GM18499 (cell line): ENCODE results near the gene CT47C1.
"Not testable (repeated sequence)": the region's sequence is repeated elsewhere in the genome, so short reads cannot be mapped to it uniquely, and the experiment has no call there.

Experiments
- ATAC-seq: cut with Tn5 transposase; IDR thresholded peaks from one replicate; pipeline ENCODE4 v1.9.1; 2021; ENCODE audit warnings: moderate number of reproducible peaks; ENCODE audit not compliant: insufficient read depth, unreplicated experiment

The CT47C1 gene

DNA sequence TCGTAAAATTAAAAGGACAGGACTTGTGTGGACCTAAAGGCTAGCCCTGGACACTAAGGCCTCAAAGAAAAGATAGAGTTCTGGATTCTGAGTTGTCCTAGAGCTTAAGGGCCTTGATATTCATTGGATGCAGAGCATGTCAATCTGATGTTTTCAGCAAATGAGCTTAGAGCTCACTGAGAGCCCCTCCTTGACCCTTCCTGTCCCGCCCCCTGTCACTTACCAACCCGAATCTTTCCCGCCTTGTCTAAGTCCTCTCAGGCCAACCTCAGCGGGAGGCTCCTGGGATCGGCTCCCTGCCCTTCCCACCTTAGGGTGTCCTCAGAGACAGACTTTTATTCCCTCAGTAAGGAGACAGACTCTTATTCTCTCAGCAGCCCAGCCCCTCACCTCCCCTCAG, at the start of gene CT47C1:
Gene CT47C1 (plus strand): TSS at position 250 of the 400 bp plus-strand sequence. CDS start 233 bp downstream, outside the sequence.
- no peak for ATAC-seq

GRCh38 chrX:119025900-119026299, 46.9 kb upstream of the CT47C1 start:
- ATAC-seq = no peak

DNA sequence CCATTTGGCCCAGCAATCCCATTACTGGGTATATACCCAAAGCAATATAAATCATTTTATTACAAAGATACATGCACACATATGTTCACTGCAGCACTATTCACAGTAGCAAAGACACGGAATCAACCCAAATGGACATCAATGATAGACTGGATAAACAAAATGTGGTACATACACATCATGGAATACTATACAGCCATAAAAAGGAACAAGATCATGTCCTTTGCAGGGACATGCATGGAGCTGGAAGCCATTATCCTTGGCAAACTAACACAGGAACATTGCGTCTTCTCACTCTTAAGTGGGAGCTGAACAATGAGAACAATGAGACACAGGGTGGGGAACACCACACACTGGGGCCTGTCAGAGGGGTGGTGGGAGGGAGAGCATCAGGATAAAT, 46.4 kb upstream of the CT47C1 start:
- not testable (repeated sequence) for ATAC-seq

GRCh38 chrX:119027960-119028732, 44.6 kb upstream of the CT47C1 start:
- not testable (repeated sequence) for ATAC-seq

GRCh38 chrX:119028733-119029330, 44.0 kb upstream of the CT47C1 start:
- no peak for ATAC-seq

DNA sequence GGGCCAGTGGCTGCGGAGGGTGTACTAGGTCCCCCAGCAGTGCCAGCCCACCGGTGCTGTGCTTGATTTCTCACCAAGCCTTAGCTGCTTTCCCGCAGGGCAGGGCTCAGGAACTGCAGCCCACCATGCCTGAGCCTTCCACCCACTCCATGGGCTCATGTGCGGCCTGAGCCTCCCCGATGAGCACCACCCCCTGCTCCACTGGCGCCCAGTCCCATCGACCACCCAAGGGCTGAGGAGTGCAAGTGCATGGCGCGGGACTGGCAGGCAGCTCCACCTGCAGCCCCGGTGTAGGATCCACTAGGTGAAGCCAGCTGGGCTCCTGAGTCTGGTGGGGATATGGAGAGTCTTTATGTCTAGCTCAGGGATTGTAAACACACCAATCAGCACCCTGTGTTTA, 43.1 kb upstream of the CT47C1 start:
- not testable (repeated sequence) for ATAC-seq

GRCh38 chrX:119030990-119031389, 41.8 kb upstream of the CT47C1 start:
- no peak for ATAC-seq

DNA sequence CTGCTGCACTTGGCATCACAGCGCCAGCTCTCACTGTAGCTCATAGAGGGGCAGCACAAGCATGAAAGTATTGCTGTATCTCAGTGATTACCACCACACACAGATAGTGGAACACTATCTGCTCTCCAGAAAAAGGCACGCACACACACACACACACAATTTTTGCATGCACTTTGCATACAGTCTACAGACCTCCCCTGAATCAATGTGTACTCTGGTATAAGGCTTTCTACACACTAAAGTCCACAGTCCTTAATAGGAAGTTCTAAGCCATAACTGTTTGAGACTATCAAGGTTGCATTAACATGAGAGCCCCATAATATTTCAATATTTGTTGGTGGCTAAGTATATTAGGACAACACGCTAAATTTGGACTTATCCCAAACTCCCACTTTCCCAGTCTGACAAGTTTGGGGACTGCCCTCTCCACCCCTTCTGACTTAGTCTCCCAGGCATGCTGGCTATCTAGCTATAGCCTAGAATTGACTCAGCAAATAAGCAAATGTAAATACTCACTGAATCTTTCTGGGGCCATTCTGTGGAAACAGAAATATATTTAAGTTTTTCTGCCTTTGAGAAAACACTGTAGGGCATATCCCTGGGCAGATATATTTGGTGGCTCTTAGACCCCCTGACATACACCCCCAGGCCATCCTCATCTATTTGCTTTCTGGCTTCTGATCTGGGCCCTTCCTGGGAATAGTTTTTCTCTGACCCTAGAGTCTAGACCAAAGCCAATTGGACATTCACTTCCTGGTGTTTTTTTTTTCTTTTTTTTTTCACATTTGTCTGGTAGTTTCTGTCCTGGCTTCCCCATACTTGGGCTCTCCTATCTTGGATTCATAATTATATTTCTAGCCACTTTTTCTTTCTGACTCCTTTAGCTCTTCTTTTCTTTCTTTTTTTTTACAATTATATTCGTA, 36.4 kb upstream of the CT47C1 start:
- no peak for ATAC-seq

DNA sequence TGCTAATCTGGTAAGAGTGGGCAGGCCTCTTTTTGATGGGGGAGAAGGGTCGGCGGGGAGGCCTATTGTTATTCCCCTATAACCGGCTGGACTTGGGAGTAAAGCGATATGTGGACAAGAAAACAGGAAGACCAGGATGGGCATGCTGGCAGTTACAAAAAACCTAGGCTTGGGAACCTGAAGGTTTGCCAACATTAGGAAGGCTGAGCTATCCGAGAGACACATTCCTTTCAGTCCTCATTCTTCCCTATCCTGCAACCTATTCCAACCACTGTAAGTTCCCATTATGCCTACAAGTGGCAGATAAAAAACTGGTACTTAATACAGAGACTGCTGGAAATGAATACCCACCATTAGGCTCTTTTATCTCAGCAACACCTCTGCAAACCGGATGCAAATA, 32.4 kb upstream of the CT47C1 start:
- no peak for ATAC-seq

- ATAC-seq = no peak
These were observed 31.6 kb upstream of the CT47C1 start for GRCh38 chrX:119041175-119041574.

GRCh38 chrX:119042040-119042439, 30.8 kb upstream of the CT47C1 start:
- no peak for ATAC-seq

DNA sequence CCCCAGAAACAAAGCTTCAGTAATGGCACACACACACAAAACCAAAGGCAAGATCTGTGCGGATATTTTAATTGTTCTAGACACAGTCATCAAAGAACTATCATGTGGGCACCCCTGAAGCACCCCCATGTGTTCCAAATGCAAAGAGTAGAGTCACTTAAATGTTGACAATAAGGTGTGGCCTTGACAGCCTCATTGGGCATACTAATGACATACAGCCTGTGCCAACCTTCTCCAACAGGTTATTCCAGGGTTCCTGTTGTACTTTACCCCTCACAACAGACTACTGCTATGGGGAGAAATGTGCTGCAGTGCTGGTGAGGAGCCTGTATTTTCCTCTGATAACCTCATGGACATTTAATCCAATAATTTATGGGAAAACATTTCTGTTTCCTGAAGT, 29.8 kb upstream of the CT47C1 start:
- ATAC-seq = no peak

- ATAC-seq = no peak
These were observed 26.9 kb upstream of the CT47C1 start for GRCh38 chrX:119045884-119046283.

- ATAC-seq = no peak
These were observed 17.1 kb upstream of the CT47C1 start for GRCh38 chrX:119055687-119056086.

- no peak for ATAC-seq
These were observed 9.9 kb upstream of the CT47C1 start for GRCh38 chrX:119062750-119063374.

GRCh38 chrX:119063428-119063827, 9.4 kb upstream of the CT47C1 start:
- ATAC-seq = no peak

DNA sequence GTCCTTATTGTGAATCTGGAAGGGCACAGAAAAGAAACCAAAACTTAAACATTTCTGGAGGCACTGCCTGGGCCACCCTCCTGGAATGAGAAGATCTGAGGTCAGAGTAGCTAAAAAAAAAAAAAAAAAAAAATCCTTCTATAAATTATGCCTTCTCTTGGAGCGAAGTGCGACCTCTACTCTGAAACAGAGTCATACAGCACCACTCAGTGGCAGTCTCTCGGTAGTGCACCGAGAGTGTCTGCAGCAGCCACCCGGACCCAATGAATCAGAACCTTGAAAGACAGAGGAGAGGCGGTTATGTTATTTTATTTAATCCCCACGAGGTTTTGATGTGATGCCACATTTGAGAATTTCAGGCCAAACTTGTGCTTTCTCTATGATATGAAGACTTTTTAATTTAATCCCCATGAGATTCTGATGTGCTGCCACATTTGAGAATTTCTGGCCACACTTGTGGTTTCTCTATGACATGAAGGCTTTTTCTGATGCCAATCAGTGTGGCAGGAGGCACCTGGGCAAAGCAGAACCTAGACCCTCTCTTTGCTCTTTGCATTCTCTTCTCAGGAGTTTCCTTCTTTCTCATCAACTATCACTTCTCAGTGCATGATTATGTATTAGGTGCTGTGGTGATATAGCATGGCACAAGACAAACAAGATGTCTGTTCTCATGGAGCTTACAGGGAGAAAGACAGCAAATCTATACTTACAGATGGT, 5.6 kb upstream of the CT47C1 start:
- ATAC-seq = no peak

- no peak for ATAC-seq
These were observed 3.7 kb upstream of the CT47C1 start for GRCh38 chrX:119069128-119069527.

DNA sequence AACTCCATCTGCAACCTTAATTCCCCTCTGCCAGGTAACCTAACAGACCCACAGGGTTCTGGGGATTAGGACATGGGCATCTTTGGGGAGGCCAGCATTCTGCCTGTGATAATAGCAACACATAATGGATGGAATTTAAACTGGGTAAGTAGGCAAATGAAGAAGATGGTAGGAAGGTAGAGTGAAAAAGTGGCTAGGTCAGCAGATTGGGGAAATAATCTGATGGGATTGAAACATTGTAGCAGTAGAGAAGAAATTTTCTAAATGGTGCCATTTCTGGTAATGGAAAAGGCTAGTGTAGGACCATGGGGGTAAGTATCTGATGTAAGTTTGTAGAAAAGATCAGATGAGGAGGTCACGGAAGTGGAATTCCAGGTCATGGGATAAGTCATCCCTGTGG, 3.0 kb upstream of the CT47C1 start:
- no peak for ATAC-seq

GRCh38 chrX:119071381-119071780, 1.4 kb upstream of the CT47C1 start:
- peak; percentile 60 for ATAC-seq
